Ishikawa (cell line): ENCODE data around the gene PXDN.

Experiments used
- CREB1 ChIP-seq: IDR thresholded peaks from 2 replicates; pipeline ENCODE4 v1.6.1; 2012; ENCODE audit warnings: low read depth
- EGR1 ChIP-seq: IDR thresholded peaks from 2 replicates; pipeline ENCODE4 v1.6.1; 2012
- EP300 ChIP-seq: IDR thresholded peaks from 2 replicates; pipeline ENCODE4 v1.6.1; 2012; ENCODE audit warnings: borderline replicate concordance
- RAD21 ChIP-seq: IDR thresholded peaks from 2 replicates; pipeline ENCODE4 v1.6.1; 2012; ENCODE audit warnings: low read depth
- TAF1 ChIP-seq: IDR thresholded peaks from 2 replicates; pipeline ENCODE4 v1.6.1; 2012; ENCODE audit warnings: low read depth, mild to moderate bottlenecking
- TEAD4 ChIP-seq: IDR thresholded peaks from 2 replicates; pipeline ENCODE4 v1.6.1; 2012

DNA sequence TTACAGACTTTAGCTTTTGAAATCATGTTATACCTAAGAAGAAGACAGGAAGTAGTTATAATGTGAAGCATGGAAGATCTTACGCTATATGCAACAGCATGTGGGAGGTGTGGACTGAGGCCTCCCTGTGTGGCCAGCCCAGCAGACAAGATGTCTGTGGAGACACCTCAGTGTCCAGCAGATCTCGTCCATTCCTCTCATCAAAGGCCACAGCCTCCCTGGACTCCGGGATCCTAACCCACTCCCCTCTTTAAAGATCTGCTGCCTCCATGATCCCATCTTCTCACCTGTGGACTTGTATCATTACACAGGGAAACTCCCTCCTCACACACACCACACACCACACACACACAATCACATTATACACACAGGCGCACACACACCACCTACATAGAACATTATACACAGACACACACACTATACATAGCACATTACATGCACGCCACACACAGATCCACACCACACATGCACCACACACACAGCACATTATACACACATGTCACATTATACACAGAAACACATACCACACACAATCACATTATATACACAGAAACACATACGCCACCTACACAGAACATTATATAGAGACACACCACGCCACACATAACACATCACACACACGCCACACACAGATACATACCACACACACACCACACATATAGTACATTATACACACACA is 89.5 kb downstream of the PXDN start:
- TF ChIP-seq CREB1: no peak
- no peak for TF ChIP-seq RAD21
- TF ChIP-seq TEAD4: no peak
- TF ChIP-seq EGR1: no peak
- no peak for TF ChIP-seq EP300
- no peak for TF ChIP-seq TAF1
